Central memory CD8-positive, alpha-beta T cell (primary cell): Measurements from ENCODE around the gene ST6GALNAC2.
A peak's percentile ranks its signal among the peaks of the same experiment; 100 is the strongest.

Source experiments
- ATAC-seq: fragments of 150-1000 bp; cut with Tn5 transposase; replicated peaks from 2 replicates; pipeline ENCODE4 v1.10.0; 2022; ENCODE audit warnings: mild to moderate bottlenecking, moderate FRiP score, moderate number of reproducible peaks; ENCODE audit not compliant: poor library complexity, severe bottlenecking; ENCODE audit errors: extremely low read depth
- DNase-seq, 2 donors: peaks; one replicate each; pipeline ENCODE4 v3.0.0; 2021; ENCODE audit warnings: low spot score in 2 of 2
- H3K27ac Mint-ChIP-seq: one replicate; pipeline ENCODE4 v1.8.0; 2022; ENCODE audit warnings: low read depth, mild to moderate bottlenecking, moderate library complexity, mixed read lengths
- H3K27me3 Mint-ChIP-seq: one replicate; pipeline ENCODE4 v1.8.0; 2022; ENCODE audit warnings: mixed read lengths
- H3K36me3 Mint-ChIP-seq: one replicate; pipeline ENCODE4 v1.8.0; 2022; ENCODE audit warnings: mild to moderate bottlenecking, moderate library complexity, mixed read lengths; ENCODE audit not compliant: insufficient read depth
- H3K4me1 Mint-ChIP-seq: one replicate; pipeline ENCODE4 v1.8.0; 2022; ENCODE audit warnings: mixed read lengths
- H3K4me3 Mint-ChIP-seq: one replicate; pipeline ENCODE4 v1.8.0; 2022; ENCODE audit warnings: mild to moderate bottlenecking, moderate library complexity, mixed read lengths
- H3K9me3 Mint-ChIP-seq: one replicate; pipeline ENCODE4 v1.8.0; 2022; ENCODE audit warnings: mixed read lengths

ST6GALNAC2 gene

GRCh38 chr17:76519048-76519966 is 66.4 kb downstream of the ST6GALNAC2 start:
- H3K27ac Mint-ChIP-seq, result peak overlapping the region; percentile 58
- ATAC-seq (no peak), DNase-seq (no peak)
- peaks cover 23% of the 10 kb centered on the region for H3K4me1 Mint-ChIP-seq
- no peaks in the 10 kb centered on the region for H3K27me3 Mint-ChIP-seq
- peaks cover 7% of the 10 kb centered on the region for H3K36me3 Mint-ChIP-seq
- H3K9me3 Mint-ChIP-seq, result no peaks in the 10 kb centered on the region
- H3K4me3 Mint-ChIP-seq, result no peak overlapping the region

GRCh38 chr17:76517638-76518038 is 68.0 kb downstream of the ST6GALNAC2 start:
- H3K27ac Mint-ChIP-seq, result peak overlapping the region; percentile 58

More at GRCh38 chr17:76517638-76518038, 68.0 kb downstream of the ST6GALNAC2 start:
- Mint-ChIP-seq H3K9me3 (no peaks in the 10 kb centered on the region), H3K4me3 (peak overlapping the region; percentile 32), H3K27me3 (no peaks in the 10 kb centered on the region), H3K36me3 (peaks cover 12% of the 10 kb centered on the region), H3K4me1 (peaks cover 27% of the 10 kb centered on the region)
- DNase-seq (no peak), ATAC-seq (no peak)
